ENCODE measurements around the gene POLR2E. TPM values are rescaled to one million over a fixed set of nuclear protein-coding genes. Genes with fewer than 3 reads are reported as not detected.

POLR2E gene
- total and polyA plus RNA-seq, 2 of the 13 experiments (the other 11 are each of a cell fraction or from before 2014, with no cell fraction given) = 140 to 272 TPM

DNA sequence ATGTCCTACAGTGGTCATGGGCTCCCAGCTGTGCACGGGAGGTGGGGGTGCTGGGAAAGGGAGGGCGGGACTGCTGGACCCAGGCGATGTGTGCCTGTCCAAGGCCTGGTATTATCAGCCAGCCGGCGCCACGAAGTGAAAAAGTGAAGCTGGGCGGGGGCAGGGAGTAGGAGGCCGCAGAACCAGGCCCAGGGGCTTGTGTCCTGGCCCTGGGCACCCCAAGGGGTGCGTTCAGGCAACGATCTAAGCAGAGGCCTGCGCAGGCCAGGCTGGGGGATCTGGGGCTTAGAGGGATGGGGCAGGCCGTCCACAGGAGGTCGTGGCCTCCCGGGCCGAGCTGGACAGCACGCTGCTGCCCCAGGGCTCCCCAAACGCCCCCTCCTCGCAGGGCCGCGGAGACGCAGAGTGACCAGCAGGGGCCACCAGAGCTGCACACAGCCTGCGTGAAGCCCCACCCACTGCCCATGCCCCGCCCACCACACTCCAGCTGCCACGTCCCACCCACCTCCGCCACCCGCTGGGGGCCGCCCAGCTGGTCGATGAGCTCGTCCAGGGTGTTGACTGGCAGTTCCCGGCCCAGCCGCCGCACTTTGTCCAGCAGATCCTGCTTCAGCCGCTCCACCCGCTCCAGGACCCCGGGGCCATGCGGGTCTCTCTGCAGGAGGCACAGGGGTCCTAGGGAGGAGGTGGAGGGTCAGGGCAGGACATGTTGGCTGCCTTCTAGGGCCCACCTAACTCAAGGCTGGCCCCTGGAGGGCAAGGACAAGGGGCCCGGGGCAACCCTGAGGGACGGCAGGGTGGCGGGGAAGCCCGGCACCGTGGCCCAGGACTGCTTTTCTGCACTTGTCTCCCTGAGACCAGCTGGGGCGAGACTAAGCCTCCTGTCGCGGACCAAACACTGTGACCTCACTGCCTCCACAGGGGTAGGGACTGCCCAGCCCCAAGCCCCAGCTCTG, 18.1 kb upstream of the POLR2E start (continued):
- TF ChIP-seq FOXP1 (IDR thresholded peaks at IDR 0.05) (no peak), FOXP1 (CRISPR knock-in tag; IDR thresholded peaks at IDR 0.05) (0 out of 2 replicates have a peak, but pooled peaks have one; percentile 39), ZNF598 (CRISPR knock-in tag; IDR thresholded peaks at IDR 0.05; ENCODE audit: borderline replicate concordance) (no peak), HNRNPL (IDR thresholded peaks at IDR 0.05; ENCODE audit: low read depth, low read length) (peak; percentile 84), ZNF441 (CRISPR knock-in tag; IDR thresholded peaks at IDR 0.05; ENCODE audit: borderline replicate concordance) (peak; percentile 75), KDM6A (CRISPR knock-in tag; IDR thresholded peaks at IDR 0.05; ENCODE audit: low read depth) (peak; percentile 53; the same call in 1 of the 2 replicates), ZC3H4 (CRISPR knock-in tag; IDR thresholded peaks at IDR 0.05; ENCODE audit: borderline replicate concordance) (no peak), MAFK (conservative IDR thresholded peaks at IDR 0.05 in 1 of 2, IDR thresholded peaks at IDR 0.05 in 1 of 2; ENCODE audit: low read length in 2 of 2) (no peak), TEAD2 (CRISPR knock-in tag; IDR thresholded peaks at IDR 0.05) (no peak), ZBTB8A (CRISPR knock-in tag; IDR thresholded peaks at IDR 0.05; ENCODE audit: borderline replicate concordance, low read depth) (no peak), ZNF230 (CRISPR knock-in tag; IDR thresholded peaks at IDR 0.05) (no peak), TCF12 (IDR thresholded peaks at IDR 0.05) (no peak), TCF12 (CRISPR knock-in tag; IDR thresholded peaks at IDR 0.05) (no peak), ZNF460 (CRISPR knock-in tag; IDR thresholded peaks at IDR 0.05; ENCODE audit: borderline replicate concordance) (no peak; the same call in 1 of the 2 replicates), ZFP62 (CRISPR knock-in tag; IDR thresholded peaks at IDR 0.05) (no peak), HNRNPLL (IDR thresholded peaks at IDR 0.05; ENCODE audit: low read depth, low read length, poor library complexity, severe bottlenecking) (peak; percentile 51), NFE2L1 (CRISPR knock-in tag; IDR thresholded peaks at IDR 0.05; ENCODE audit: borderline replicate concordance) (no peak), CBFB (CRISPR knock-in tag; IDR thresholded peaks at IDR 0.05) (no peak; the same call in none of the 2 replicates), ZFP41 (CRISPR knock-in tag; IDR thresholded peaks at IDR 0.05; ENCODE audit: borderline replicate concordance) (no peak), HMGA1 (CRISPR knock-in tag; conservative IDR thresholded peaks at IDR 0.05) (no peak), KDM5B (CRISPR knock-in tag; IDR thresholded peaks at IDR 0.05; ENCODE audit: borderline replicate concordance) (no peak), RFX1 (IDR thresholded peaks at IDR 0.05) (no peak), ZNF749 (CRISPR knock-in tag; IDR thresholded peaks at IDR 0.05; ENCODE audit: borderline replicate concordance) (no peak), HOMEZ (CRISPR knock-in tag; IDR thresholded peaks at IDR 0.05; ENCODE audit: low read depth) (peak; percentile 51; the same call in 1 of the 2 replicates)
- TF ChIP-seq, protein P1, sequence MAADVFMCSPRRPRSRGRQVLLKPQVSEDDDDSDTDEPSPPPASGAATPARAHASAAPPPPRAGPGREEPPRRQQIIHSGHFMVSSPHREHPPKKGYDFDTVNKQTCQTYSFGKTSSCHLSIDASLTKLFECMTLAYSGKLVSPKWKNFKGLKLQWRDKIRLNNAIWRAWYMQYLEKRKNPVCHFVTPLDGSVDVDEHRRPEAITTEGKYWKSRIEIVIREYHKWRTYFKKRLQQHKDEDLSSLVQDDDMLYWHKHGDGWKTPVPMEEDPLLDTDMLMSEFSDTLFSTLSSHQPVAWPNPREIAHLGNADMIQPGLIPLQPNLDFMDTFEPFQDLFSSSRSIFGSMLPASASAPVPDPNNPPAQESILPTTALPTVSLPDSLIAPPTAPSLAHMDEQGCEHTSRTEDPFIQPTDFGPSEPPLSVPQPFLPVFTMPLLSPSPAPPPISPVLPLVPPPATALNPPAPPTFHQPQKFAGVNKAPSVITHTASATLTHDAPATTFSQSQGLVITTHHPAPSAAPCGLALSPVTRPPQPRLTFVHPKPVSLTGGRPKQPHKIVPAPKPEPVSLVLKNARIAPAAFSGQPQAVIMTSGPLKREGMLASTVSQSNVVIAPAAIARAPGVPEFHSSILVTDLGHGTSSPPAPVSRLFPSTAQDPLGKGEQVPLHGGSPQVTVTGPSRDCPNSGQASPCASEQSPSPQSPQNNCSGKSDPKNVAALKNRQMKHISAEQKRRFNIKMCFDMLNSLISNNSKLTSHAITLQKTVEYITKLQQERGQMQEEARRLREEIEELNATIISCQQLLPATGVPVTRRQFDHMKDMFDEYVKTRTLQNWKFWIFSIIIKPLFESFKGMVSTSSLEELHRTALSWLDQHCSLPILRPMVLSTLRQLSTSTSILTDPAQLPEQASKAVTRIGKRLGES (CRISPR knock-in tag; IDR thresholded peaks at IDR 0.05; ENCODE audit: borderline replicate concordance) = no peak
- TF ChIP-seq, protein P2, sequence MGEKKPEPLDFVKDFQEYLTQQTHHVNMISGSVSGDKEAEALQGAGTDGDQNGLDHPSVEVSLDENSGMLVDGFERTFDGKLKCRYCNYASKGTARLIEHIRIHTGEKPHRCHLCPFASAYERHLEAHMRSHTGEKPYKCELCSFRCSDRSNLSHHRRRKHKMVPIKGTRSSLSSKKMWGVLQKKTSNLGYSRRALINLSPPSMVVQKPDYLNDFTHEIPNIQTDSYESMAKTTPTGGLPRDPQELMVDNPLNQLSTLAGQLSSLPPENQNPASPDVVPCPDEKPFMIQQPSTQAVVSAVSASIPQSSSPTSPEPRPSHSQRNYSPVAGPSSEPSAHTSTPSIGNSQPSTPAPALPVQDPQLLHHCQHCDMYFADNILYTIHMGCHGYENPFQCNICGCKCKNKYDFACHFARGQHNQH (CRISPR knock-in tag; IDR thresholded peaks at IDR 0.05) = peak; percentile 71; the same call in 1 of the 2 replicates
